NCI-H2171 treated with DMSO at 0.1 percent for 48 hours (cell line): Measurements from ENCODE around the gene EML4.

ENCODE experiments used
- DNase-seq: peaks from one replicate; lab custom pipeline; 2025; lab: John Stamatoyannopoulos, UW

Gene EML4

DNA sequence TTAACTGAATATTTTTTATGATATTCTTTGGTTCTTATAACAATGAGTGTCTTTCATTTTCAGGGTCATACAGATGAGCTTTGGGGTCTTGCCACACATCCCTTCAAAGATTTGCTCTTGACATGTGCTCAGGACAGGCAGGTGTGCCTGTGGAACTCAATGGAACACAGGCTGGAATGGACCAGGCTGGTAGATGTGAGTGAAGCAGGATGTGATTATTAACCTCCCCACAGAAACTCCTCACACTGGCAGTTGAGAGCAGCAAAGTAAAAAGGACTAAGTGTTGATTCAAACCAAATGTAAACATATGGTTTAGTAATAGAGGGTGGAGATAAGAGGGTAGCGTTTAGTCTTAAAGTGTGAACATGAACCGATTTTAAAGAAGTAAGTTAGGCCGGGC lies 134.1 kb downstream of the EML4 start:
- no peak for DNase-seq

DNA sequence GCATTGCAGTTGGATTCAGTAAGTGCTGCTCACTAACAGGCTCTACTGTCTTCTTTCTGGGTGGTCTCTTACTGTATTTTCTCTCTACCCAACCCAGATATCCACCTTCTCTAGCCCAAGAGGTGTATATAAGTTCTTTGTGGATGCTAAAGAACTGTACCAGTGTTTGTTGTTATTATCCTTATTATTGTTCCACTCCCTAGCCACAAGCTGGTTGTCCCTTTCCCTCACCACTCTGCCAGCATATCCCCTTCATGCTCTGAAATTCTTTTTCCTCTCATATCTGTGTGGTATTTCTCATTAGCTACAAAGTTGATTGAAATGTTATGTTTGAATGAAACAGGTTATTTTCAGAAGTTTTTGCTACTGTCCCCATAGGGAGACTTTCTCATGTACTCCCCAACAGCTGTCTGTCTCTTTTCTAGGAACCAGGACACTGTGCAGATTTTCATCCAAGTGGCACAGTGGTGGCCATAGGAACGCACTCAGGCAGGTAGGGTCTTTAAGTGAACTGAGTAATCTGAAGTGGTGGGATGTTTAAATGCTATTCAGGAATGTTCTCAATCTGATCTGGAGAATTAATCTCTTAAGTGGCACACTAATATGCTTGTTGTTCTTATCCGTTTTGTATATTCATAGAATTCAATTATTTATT lies 135.0 kb downstream of the EML4 start:
- DNase-seq = no peak

DNA sequence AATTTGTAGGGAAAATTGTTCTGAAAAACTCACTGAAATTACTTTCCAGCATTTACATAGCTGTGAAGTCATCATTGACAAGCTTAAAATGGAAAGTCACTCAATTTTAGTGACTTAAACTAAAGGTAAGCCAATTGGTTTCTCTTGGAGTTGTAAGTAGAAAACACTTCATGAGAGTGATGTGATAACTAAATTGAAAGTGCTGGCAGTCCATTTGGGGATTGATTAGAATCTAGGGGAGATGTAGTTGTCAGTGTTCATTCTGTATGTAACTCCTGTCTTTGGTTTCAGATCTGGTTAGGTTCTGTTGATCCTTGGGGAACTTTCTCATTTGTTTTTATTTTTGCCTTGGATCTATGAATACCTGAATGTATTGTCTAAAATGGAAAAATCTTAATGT lies 138.0 kb downstream of the EML4 start:
- no peak for DNase-seq

DNA sequence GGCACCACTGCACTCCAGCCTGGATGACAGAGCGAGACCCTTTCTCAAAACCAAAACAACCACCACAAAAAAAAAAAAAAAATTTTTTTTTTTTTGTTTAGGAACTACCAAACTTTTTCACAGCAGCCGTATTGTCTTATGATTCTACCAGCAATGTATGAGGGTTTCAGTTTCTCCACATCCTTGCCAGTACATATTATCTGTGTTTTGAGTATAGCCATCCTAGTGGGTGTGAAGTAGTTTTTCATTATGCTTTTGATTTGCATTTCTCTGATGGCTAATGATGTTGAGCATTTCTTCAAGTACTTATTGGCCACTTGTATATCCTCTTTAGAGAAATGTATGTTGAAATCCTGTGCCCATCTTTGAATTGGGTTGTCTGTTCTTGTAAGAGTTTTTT lies 140.2 kb downstream of the EML4 start:
- no peak for DNase-seq

DNA sequence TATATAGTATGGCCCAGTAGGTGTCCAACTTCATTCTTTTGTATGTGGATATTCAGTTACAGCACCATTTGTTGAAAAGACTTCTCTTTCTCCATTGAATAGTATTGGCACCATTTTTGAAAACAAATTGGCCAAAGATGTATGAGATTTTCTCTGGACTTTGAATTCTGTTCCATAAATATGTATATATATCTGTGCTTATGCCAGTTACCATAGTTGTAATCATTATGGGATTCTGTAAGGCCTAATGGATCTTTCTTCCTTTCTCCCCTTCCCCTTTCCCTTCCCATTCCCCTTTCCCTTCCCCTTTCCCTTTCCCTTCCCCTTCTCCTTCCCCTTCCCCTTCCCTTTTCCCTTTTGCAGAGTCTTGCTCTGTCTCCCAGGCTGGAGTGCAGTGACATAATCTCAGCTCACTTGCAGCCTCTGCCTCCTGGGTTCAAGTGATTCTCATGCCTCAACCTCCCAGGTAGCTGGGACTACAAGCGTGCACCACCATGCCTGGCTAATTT lies 140.9 kb downstream of the EML4 start:
- no peak for DNase-seq

DNA sequence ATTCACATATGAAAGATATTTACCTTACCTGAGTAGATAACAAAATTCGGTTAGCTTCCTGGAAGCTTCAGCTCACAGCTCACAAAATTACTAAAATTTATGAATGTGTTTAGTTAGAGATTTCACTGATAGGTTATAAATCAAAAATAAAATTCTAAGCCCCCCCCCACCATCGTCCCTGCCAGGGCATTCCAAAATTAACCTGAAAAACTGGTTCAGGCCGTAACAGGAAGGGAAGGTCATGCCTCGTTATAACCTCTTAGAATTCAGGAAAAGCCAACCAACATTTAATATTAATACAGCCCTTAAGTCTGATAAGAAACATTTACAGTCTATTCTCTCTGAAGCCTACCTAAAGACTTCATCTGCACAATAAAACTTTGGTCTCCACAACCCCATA lies 143.0 kb downstream of the EML4 start:
- DNase-seq = no peak

DNA sequence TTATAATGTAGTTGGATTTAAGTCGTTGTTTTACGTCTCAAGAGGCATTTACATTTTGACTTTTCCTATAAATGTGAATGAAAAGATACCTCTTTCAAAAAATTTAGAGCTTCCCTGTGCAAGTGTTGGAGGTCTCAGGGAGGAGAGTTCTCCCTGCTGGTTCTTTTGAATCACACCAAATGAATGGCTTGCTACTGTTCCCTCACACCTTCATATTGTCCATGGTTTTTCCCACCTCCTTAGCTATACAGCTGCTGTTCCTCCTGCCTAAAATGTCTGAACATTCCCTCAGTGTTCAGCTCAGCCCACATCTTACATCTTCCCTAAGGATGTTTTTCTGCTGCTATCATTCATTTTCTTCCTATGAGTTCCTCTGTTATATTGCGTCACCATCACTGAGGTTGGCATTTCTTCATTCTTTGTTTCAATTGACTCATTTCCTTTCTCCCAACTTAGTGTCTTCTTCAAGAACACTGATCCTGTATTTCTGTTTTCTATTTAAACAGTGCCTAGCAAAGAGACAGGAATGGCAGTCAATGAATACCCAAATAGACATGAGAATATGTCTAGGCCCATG lies 145.8 kb downstream of the EML4 start:
- no peak for DNase-seq

DNA sequence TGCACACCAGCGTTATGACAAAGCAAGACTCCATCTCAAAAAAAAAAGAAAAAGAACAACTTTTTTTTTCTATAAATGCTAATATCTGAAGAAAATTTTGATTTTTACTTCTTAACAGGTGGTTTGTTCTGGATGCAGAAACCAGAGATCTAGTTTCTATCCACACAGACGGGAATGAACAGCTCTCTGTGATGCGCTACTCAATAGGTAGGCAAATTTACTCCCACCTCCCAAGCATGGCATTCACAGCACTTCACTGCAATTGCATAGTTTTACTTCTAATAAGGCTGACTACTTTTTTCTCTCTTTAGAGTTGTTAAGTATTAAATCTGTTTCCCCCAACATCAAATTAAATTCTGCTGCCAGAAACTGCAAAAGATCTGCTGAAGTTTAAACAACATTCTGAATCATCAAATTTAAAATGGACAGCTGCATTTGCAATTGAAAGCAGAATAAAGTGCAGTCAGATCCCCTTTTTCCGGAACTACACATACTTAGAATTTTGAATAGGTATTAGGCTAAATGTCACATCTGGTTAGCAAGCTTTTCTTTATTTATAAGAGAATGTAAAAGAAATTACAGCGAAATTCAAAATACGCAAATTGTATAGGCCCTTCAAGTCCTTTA lies 146.8 kb downstream of the EML4 start:
- no peak for DNase-seq

DNA sequence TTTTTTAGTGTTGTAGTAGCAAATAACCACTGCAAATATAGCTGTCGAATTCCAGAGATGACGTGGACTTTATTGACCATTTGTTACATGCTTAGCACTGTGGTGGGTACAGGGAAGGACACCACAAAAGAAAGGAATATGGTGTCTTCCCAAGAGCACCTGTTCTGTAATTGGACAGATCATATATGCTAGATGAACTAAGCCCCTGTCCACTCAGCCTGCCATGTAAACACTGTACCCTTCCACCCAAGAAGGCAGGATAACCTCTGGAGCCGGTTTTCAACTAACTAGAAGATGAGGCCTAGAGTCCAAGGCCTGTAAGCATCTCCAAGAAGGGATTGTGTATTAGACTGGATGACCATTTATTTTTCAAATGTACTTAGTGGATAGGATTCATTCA lies 147.8 kb downstream of the EML4 start:
- DNase-seq = no peak

DNA sequence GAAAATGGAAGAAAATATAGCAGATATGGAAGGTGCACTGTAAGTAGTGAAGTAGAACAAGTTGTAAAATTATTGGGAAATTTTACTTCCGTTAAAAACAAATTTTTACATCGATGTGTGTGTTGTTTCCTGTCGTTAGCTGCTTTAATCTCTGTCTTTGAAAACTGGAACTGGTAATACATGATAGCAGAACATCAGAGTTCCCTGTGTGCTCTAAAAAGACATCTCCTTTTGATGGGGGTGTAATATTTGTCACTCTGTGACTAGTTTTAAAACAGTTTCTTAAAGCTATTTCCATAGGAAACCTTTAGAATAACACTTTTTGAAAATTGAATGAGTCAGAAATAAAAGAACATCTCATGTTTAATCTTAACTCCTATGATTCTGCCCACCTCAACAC lies 148.3 kb downstream of the EML4 start:
- DNase-seq = no peak

DNA sequence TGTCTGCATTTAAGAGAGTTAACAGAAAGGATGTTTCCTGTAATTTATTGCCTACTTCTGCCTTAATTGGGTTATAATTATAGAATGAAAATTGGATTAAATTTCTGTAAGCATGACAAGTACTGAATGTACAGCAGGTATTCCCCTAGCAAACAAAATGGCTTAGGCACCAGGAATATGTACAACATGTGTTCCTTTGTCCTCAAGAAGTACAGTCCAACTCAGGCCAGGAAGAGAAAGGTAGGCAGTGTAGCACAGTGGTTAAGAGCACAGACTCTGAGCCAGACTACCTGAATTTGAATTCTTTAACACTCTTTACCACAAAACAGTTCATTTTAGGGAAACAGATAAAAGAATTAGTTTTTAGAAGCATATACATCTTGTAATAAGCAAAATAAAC lies 148.8 kb downstream of the EML4 start:
- DNase-seq = no peak

DNA sequence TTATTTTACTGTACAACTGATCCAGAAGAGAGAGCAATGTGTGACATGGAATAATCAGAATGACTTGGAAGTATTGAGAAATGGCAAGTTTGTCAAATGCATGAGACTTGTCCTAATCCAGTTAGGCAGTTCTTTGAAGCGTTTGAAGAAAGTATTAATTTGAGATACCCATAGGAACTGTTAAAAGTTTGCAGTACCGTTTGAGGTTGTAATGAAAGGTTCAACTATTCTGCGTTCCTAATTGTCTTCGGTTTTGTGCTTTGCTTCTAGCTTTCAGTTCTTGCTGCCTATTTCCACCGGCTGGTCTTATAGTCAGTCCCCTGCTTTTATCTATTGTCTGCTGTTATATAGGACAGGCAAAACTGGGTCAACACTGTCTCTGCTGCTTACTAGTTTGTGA lies 150.1 kb downstream of the EML4 start:
- DNase-seq = no peak

DNA sequence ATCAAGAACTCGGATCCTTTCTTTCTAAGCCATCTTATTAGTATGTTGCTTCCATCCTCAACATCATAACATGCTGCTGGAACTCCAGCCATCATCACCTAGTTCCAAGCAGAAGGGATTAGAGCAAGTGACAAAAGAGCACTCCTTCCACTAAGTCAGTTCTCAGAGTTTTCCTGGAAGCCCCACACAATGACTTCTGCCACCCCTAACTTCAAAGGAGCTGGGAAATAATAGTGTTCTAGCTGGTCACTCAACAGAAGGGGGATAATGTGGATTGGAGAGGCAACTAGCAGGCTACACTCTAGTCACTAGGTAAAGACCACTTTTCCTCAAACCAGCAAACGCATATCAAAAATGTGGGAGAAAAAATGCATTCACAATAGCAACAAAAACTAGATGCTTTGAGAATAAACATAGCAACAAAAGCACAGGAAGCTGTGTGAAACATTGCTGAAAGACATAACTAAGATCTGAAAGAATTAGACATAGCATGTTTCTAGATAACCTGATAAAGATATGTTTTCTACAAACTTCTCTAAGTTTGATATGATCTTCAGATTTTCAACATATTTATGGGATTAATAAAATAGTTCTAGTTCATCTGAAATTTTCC lies 152.4 kb downstream of the EML4 start:
- no peak for DNase-seq

DNA sequence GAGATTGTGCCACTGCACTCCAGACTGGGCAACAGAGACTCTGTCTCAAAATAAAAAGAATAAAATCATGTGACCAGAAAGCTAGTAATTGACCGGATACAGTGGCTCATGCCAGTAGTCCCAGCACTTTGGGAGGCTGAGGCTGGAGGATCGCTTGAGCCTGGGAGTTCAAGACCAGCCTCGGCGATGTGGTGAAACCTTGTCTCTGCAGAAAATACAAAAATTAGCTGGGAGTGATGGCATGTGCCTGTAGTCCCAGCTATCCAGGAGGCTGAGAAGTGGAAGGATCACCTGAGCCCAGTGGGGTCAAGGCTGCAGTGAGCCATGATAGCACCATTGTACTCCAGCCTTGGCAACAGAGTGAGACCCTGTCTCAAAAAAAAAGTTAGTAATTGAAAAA lies 155.1 kb downstream of the EML4 start:
- DNase-seq = no peak

DNA sequence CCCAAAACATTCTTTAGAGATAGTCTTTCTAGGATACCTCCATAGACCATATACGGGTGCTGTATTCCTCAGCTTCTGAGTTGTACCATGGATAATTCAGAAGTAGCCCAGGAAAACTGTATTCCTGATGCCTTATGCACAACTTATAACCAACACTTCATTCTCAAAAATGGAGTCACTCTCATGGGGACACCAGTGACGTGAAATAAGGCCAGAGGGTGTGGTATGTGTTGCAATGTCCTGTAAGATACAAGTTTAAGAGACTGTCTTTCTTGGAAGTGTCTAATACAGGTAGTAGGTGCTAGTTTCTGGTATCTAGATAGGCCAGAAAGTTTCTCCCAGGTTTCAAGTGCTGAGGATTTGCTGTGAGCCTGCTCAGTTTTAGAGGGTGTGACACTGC lies 155.8 kb downstream of the EML4 start:
- DNase-seq = no peak

DNA sequence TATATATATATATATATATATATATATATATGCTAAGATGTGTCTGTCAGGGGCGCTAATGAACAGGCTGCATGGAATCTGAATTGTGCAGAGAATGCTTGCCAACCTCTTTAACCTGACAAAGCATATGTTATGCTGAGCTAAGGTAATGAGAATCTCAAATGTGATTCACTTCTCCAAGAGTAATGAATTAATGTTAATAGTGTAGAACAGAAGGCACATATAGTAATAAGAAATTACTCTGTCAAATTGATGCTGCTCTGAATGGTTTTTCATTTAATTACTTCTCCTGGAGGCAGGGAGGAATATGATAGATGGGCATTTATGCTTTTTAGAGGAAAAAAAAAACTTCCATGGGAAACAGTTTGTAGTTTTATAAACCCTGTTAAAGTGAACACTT lies 156.5 kb downstream of the EML4 start:
- no peak for DNase-seq

DNA sequence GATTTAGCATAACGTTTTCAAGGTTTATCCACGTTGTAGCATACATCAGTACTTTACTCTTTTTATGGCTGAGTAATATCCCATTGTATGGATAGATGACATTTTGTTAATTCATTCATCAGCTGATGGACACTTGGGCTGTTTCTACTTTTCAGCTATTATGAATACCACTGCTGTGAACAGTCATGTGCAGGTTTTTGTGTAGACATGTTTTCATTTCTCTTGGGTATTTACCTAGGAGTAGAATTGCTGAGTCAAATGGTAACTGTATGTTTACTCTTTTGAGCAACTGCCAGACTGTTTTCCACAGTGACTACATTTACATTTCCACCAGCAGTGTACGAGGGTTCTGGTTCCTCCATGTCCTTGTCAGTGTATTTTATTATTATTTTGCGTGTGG lies 158.0 kb downstream of the EML4 start:
- DNase-seq = peak; percentile 19

DNA sequence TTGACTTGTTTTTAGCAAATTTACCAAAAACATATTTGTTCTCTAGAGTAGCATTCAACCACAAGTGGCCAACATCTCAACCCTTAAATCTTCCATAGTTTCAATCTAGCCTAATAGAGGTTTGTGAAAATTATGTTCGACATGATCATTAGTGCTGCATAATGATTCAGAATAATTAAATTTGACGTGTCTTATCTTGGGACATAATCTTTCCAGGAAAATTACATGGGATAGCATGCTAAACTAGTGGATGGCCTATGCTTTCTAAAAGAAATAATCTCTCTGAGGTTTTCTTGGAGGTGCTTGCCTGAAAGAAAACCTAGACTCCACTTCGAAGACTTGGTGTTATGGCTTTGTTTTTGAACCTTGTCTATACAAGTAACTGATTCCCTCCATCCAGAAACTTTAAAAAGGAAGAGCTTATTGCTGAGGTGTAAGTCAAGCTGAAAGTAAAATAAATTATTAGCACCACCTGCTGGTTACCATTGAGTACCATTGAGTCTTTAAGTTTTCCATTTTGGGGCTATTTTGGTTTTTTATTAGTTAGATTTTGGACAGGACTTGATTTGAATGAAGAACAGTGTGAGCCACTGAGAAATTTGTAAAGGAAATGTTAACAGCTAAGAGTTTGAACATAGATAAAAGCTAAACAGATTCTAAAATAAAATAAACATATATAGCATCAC lies 159.1 kb downstream of the EML4 start:
- peak; percentile 22 for DNase-seq

DNA sequence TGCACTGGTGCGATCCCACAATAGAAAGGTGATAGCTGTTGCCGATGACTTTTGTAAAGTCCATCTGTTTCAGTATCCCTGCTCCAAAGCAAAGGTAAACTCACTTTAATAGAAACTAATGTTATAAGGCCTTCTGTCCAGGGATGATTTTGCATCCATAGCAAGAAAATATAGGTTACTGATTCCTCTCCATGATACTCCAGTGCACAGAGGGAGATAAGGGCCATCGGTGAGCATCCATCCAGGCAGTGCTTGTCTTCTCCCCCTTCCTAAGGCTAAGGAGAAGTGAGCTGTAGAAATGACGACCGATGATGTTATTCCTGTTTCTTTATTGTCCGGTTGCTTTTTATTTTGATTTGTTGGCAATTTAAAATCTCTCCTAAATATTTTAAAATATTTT lies 159.8 kb downstream of the EML4 start:
- DNase-seq = no peak

DNA sequence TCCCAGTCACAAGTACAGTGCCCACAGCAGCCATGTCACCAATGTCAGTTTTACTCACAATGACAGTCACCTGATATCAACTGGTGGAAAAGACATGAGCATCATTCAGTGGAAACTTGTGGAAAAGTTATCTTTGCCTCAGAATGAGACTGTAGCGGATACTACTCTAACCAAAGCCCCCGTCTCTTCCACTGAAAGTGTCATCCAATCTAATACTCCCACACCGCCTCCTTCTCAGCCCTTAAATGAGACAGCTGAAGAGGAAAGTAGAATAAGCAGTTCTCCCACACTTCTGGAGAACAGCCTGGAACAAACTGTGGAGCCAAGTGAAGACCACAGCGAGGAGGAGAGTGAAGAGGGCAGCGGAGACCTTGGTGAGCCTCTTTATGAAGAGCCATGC lies 160.6 kb downstream of the EML4 start:
- DNase-seq = no peak

DNA sequence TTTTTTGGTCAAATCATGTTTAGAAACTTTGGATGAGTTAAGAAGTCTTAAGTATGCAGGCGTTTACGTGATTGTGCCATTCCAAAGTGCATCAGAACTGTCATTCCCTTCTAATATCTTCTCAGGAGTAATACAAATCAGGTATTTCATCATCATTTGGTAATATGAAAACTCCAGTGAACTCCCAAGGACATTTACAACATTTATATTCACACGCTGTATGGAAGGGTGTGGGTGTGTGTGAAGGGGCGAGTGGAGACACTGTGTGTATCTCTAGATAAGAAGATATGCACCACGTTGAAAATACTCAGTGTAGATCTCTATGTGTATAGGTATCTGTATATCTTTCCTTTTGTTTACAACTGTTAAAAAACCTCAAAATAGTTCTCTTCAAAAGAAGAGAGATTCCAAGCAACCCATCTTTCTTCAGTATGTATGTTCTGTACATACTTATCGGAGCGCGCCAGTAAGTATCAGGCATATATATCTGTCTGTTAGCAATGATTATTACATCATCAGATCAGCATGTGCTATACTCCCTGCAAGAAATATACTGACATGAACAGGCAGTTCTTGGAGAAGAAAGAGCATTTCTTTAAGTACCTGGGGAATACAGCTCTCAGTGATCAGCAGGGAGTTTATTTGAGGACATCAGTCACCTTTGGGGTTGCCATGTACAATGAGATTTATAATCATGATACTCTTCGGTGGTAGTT lies 162.6 kb downstream of the EML4 start:
- no peak for DNase-seq

DNA sequence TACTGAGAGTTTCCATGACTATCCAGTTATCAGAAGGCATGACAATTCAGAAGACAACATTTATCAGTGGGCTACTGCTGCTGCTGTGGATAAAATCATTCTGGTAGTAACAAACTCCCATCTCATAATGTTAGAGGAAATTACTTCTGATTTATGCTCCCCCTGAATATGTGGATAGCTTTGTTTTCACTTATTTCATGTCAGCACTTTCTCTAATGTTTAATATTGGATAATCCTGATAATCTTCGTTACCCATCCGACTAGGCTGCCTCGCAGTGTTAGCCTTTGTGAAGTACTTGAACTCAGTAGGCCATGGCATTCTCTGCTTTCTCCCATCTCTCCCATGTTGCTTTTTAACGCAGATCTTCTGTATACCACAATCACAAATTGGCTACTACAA lies 163.4 kb downstream of the EML4 start:
- no peak for DNase-seq
